Activated naive CD8-positive, alpha-beta T cell (primary cell): Measurements from ENCODE around the gene CD59.
"Not testable (repeated sequence)": the region's sequence is repeated elsewhere in the genome, so short reads cannot be mapped to it uniquely, and the experiment has no call there.

ENCODE experiments used
- H3K27ac Mint-ChIP-seq: one replicate; pipeline ENCODE4 v1.8.0; 2021; ENCODE audit warnings: mixed read lengths
- H3K27me3 Mint-ChIP-seq: one replicate; pipeline ENCODE4 v1.8.0; 2021; ENCODE audit warnings: mixed read lengths
- H3K36me3 Mint-ChIP-seq: one replicate; pipeline ENCODE4 v1.8.0; 2021; ENCODE audit warnings: mixed read lengths
- H3K4me1 Mint-ChIP-seq: one replicate; pipeline ENCODE4 v1.8.0; 2021; ENCODE audit warnings: low read depth, mixed read lengths
- H3K4me3 Mint-ChIP-seq: one replicate; pipeline ENCODE4 v1.8.0; 2021; ENCODE audit warnings: mild to moderate bottlenecking, mixed read lengths
- H3K9me3 Mint-ChIP-seq: one replicate; pipeline ENCODE4 v1.8.0; 2021; ENCODE audit warnings: low read depth, mixed read lengths

CD59 gene

DNA sequence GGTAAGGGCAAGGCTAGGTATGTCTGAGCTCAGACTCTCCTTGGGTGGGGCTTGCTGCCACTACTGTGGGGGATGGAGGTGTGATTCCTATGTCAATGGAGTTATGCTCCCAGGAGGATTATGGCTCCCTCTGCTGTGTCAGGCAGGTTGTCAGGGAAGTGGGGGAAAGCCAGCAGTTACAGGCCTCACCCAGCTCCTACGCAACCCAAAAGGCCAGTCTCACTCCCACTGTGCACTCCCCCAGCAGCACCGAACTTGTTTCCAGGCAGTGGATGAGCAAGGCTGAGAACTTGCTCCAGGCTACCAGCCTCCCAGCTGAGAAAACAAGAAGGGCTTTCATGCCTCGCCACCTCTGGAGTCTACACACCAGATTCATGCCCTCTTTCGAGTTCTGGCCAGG, 53.8 kb downstream of the CD59 start:
- Mint-ChIP-seq H3K27me3 (peaks cover 19% of the 10 kb centered on the region), H3K36me3 (no peaks in the 10 kb centered on the region), H3K9me3 (peaks cover 2% of the 10 kb centered on the region), H3K4me1 (no peaks in the 10 kb centered on the region), H3K27ac (no peak overlapping the region), H3K4me3 (no peak overlapping the region)

- H3K4me3 Mint-ChIP-seq = no peak overlapping the region
- no peak overlapping the region for H3K27ac Mint-ChIP-seq
- no peaks in the 10 kb centered on the region for H3K36me3 Mint-ChIP-seq
- H3K4me1 Mint-ChIP-seq = no peaks in the 10 kb centered on the region
- H3K27me3 Mint-ChIP-seq = peaks cover 19% of the 10 kb centered on the region
- H3K9me3 Mint-ChIP-seq = peaks cover 6% of the 10 kb centered on the region
These were observed 54.2 kb downstream of the CD59 start for GRCh38 chr11:33682019-33682418.

- H3K36me3 Mint-ChIP-seq, H3K4me1 Mint-ChIP-seq, H3K4me3 Mint-ChIP-seq, H3K9me3 Mint-ChIP-seq, H3K27ac Mint-ChIP-seq: not testable (repeated sequence)
- H3K27me3 Mint-ChIP-seq = peaks cover 13% of the 10 kb centered on the region
These were observed 57.6 kb downstream of the CD59 start for GRCh38 chr11:33678616-33679015.

DNA sequence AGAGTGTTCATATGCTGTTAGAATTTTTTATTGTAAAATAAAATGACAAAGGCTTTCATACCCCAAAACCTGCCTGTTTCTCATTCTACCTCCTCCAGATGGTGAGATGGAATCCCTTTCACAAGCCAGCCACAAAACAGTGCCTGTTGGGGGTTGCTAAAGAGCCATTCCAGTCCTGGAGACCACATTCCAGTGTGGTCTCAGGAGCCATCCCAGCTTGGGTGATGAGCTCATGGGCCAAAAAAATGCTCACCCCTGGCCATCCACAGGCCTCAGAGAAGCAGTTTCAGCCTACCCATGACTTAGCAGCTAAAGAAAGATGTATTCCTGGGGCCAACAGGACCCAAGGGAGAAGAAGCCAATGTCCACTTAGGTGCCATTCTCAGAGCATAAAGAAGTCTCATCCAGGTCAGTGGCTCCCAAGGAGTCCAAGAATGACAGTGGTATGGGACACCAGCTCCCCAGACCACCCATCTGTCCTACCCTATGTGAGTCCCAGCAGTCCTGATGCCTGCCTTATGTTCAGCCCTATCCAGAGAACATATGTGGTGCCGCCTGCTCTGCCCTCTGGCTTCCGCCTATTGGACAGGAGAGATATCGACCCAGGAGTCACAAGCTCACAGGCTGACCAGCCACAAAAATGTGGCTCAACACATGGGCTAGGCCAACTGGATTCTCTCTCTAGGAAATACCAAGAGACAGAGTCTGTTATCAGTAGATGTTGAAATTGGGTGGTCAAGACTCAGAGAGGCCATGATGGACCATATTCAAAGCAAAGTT, 62.0 kb downstream of the CD59 start:
- Mint-ChIP-seq H3K4me1 (no peaks in the 10 kb centered on the region), H3K27me3 (peaks cover 10% of the 10 kb centered on the region), H3K36me3 (no peaks in the 10 kb centered on the region), H3K27ac (no peak overlapping the region), H3K4me3 (no peak overlapping the region), H3K9me3 (peaks cover 7% of the 10 kb centered on the region)

GRCh38 chr11:33672273-33672672, 64.0 kb downstream of the CD59 start:
- peaks cover 4% of the 10 kb centered on the region for H3K9me3 Mint-ChIP-seq
- H3K4me3 Mint-ChIP-seq = no peak overlapping the region
- no peaks in the 10 kb centered on the region for H3K4me1 Mint-ChIP-seq
- H3K36me3 Mint-ChIP-seq = no peaks in the 10 kb centered on the region
- H3K27me3 Mint-ChIP-seq = peaks cover 6% of the 10 kb centered on the region
- no peak overlapping the region for H3K27ac Mint-ChIP-seq

DNA sequence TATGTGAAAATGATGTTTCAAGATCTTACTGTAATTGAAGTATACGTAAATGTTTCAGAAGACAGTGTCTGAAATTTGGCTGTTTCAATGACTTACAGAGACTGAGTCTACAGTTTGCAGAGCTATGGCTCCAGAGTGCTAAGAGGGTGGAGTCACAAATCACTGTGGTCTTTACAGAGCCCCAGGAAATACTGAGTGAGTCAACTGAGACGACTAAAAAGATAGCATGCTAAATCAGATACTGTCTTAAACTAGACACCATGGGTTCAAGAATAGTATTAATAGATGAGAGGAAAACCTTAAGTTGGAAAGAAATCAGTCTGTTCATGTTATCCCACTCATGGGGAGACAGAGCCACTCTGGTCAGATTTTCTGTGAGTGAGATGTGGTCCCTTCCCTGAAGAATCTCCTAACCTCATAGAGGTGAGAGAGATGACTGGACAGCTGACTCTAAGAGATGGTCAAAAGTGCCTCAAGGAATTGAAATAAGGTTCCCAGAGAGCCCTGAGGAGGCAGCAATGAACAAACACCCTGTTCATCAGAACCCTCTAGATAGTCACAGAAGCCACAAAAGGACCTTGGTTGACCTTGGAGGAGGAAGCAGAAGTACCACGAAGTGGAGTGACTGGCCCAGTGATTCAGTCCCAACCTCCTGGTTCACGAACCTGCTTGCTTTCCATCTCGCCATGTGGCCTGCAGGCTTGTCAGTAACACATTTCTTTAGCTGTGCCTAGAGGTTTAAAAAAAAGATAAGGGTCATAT, 65.8 kb downstream of the CD59 start:
- no peak overlapping the region for H3K4me3 Mint-ChIP-seq
- H3K36me3 Mint-ChIP-seq = no peaks in the 10 kb centered on the region
- peaks cover 9% of the 10 kb centered on the region for H3K27me3 Mint-ChIP-seq
- no peaks in the 10 kb centered on the region for H3K4me1 Mint-ChIP-seq
- no peak overlapping the region for H3K27ac Mint-ChIP-seq
- no peaks in the 10 kb centered on the region for H3K9me3 Mint-ChIP-seq

DNA sequence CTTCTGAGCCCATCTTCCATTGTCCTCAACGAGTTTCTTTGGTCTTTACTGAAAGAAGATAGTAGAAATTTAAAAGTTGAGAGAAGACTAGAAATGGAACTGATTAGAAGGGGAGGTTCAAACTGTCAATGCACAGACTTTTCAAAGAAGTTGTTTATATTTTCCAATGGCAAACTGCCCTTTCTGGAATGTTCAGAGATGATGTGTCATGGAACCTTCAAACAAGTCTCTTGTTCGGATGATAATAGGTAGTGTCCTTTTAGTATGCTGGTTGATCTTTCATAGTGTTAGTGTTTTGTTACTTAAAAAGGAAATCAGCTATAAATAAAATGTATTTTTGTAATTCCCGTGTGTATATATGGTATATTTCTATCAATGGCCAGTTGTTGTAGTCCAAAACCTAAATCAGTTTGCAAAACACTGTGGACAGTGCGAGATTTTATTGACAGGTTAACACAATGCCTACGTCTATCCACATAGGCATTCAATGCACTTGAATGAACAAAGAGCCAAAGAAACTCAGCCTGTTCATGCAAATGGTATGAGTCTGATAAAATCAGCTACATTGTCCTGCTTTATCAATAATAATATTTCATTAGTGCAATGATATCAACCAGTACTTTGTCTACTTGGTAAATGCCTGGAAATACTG, 66.5 kb downstream of the CD59 start:
- Mint-ChIP-seq H3K27ac (no peak overlapping the region), H3K27me3 (peaks cover 9% of the 10 kb centered on the region), H3K9me3 (no peaks in the 10 kb centered on the region), H3K4me1 (no peaks in the 10 kb centered on the region), H3K36me3 (no peaks in the 10 kb centered on the region), H3K4me3 (no peak overlapping the region)

GRCh38 chr11:33668951-33669596, 67.1 kb downstream of the CD59 start:
- H3K9me3 Mint-ChIP-seq = no peaks in the 10 kb centered on the region
- H3K4me3 Mint-ChIP-seq = no peak overlapping the region
- H3K27ac Mint-ChIP-seq = no peak overlapping the region
- H3K27me3 Mint-ChIP-seq = peaks cover 12% of the 10 kb centered on the region
- no peaks in the 10 kb centered on the region for H3K4me1 Mint-ChIP-seq
- H3K36me3 Mint-ChIP-seq = no peaks in the 10 kb centered on the region

- Mint-ChIP-seq H3K36me3 (no peaks in the 10 kb centered on the region), H3K9me3 (no peaks in the 10 kb centered on the region), H3K4me1 (no peaks in the 10 kb centered on the region), H3K4me3 (no peak overlapping the region), H3K27me3 (peaks cover 12% of the 10 kb centered on the region), H3K27ac (no peak overlapping the region)
These were observed 67.8 kb downstream of the CD59 start for GRCh38 chr11:33668468-33668825.

DNA sequence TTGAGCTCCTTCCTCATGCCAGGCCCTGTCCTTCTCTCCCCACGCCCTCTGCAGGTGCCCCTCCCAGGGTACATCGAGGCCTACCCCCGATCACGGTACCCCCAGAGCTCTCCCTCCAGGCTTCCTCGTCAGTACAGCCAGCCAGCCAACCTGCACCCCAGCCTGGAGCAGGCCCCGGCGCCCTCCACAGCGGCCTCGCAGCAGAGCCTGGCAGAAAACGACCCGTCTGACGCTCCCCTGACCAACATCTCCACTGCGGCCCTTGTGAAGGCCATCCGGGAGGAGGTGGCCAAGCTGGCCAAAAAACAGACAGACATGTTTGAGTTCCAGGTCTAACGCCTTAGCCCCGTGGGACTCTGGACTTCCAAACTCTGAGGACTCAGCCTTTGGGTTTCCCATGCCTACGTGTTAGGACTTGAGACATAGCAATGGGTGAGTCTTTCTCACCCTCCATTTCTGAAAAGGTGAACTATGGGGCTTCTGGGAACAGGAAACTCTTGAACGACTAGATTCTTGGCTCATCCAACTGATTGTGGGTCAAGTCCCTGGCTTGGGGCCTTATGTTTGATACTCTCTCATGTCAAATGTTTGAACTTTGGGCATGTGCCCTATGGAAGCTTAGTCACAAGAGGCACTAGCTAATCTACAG, 68.3 kb downstream of the CD59 start:
- Mint-ChIP-seq H3K4me1 (no peaks in the 10 kb centered on the region), H3K9me3 (no peaks in the 10 kb centered on the region)

GRCh38 chr11:33665350-33666106, 70.7 kb downstream of the CD59 start:
- no peak overlapping the region for H3K4me3 Mint-ChIP-seq
- H3K4me1 Mint-ChIP-seq = no peaks in the 10 kb centered on the region
- no peaks in the 10 kb centered on the region for H3K9me3 Mint-ChIP-seq
- H3K27me3 Mint-ChIP-seq = peaks cover 8% of the 10 kb centered on the region
- H3K36me3 Mint-ChIP-seq = no peaks in the 10 kb centered on the region
- no peak overlapping the region for H3K27ac Mint-ChIP-seq

More for the DNA sequence above, 68.3 kb downstream of the CD59 start:
- Mint-ChIP-seq H3K27me3 (peaks cover 12% of the 10 kb centered on the region), H3K36me3 (no peaks in the 10 kb centered on the region), H3K4me3 (no peak overlapping the region), H3K27ac (no peak overlapping the region)

DNA sequence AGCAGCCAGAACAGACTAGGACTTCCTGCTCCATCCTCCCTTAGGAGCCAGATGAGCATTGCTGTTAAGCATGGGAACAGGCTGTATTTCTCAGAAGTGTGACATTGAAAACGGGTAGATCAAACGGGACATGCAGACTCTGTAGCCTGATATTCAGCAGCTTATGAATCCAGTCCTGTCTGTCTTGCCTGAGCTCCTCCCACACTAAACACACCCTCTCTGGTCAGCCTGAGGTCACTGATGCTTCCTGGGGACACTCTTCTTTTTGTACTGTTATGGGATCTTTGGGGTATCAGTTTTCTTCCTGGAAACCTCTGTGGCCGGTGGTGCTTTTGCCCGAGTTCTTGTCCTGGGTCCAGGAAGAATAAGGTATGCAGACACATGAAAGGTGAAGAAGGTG, 71.4 kb downstream of the CD59 start:
- H3K4me3 Mint-ChIP-seq = no peak overlapping the region
- H3K4me1 Mint-ChIP-seq = no peaks in the 10 kb centered on the region
- no peak overlapping the region for H3K27ac Mint-ChIP-seq
- no peaks in the 10 kb centered on the region for H3K36me3 Mint-ChIP-seq
- H3K9me3 Mint-ChIP-seq = no peaks in the 10 kb centered on the region
- H3K27me3 Mint-ChIP-seq = peaks cover 8% of the 10 kb centered on the region

GRCh38 chr11:33664166-33664565, 72.1 kb downstream of the CD59 start:
- Mint-ChIP-seq H3K9me3 (no peaks in the 10 kb centered on the region), H3K4me1 (no peaks in the 10 kb centered on the region), H3K27me3 (peaks cover 7% of the 10 kb centered on the region)

GRCh38 chr11:33663121-33663520, 73.1 kb downstream of the CD59 start:
- Mint-ChIP-seq H3K4me3 (no peak overlapping the region), H3K36me3 (no peaks in the 10 kb centered on the region), H3K4me1 (no peaks in the 10 kb centered on the region), H3K27me3 (peaks cover 7% of the 10 kb centered on the region), H3K9me3 (no peaks in the 10 kb centered on the region), H3K27ac (no peak overlapping the region)

More at GRCh38 chr11:33664166-33664565, 72.1 kb downstream of the CD59 start:
- Mint-ChIP-seq H3K36me3 (no peaks in the 10 kb centered on the region), H3K4me3 (no peak overlapping the region), H3K27ac (no peak overlapping the region)
